GM10248 (cell line): ENCODE measurements around the gene PCNT.
"Not testable (repeated sequence)": the region's sequence is repeated elsewhere in the genome, so short reads cannot be mapped to it uniquely, and the experiment has no call there.

ENCODE experiments used
- CTCF ChIA-PET: fragments of 300-600 bp; sonication (Branson Sonifier 250); formaldehyde crosslinking; extraction: SDS; loops from one replicate; lab custom pipeline; 2021; ENCODE audit warnings: antibody characterized with exemption; lab: Yijun Ruan, JAX
- POLR2A ChIA-PET: fragments of 350-650 bp; sonication (Branson Sonifier 250); formaldehyde crosslinking; extraction: SDS; loops from one replicate; lab custom pipeline; 2020; ENCODE audit warnings: antibody characterized with exemption; lab: Yijun Ruan, JAX
- DNase-seq: peaks from one replicate; pipeline ENCODE4 v3.0.0; 2012; ENCODE audit errors: extremely low spot score
- TF ChIP-seq, protein P1 (sequence below): IDR thresholded peaks from 2 replicates; pipeline ENCODE4 v1.5.1; 2012; ENCODE audit warnings: mild to moderate bottlenecking, low read depth; ENCODE audit errors: extremely low read depth, missing control alignments, control extremely low read depth

The PCNT gene

DNA sequence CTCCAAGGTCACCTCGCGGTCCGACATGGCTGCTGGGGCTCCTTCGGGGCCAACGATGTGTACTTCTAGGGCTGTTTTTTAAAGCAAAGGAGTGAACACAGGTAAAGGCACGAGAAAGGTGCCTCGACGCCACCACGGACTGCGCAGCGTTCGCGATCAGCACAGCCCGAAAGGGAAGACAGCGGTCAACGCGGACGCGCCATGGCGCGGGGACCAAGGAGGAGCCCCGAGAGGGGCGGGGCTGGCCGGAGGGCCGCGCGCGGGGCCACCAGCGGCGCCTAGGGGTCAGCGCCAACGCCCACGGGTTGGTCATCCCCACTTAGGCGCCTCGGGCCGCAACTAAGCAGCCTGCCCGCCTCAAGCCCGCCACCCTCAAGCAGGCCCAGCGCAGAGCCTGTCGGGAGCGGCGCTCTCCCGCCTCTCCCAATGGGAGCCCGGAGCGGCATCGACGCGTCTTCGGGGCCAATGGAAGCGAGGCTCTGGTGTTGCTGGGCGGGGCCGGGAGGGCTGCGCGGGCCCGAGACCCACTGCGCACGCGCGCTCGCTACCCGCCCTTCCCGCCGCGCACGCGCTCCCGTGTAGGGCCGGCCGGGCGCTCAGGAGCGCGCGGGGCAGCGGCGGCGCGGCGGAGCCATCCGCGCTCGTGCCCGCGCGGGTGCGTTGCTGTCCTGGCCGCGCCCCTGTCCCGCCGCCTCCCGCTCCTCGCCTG, 134.5 kb downstream of the PCNT start, which contains the start of gene DIP2A:
DIP2A (plus strand) TSS at position 577 of the 709 bp plus-strand sequence. CDS start 241 bp downstream, outside the sequence.
- ChIA-PET CTCF (interaction anchor here (0.8 to 2.1 kb wide), 4 partner anchors 12 to 315 kb away, joined by 3 to 8 read pairs (median 4); no protein-coding TSS in a partner anchor), POLR2A (interaction anchor here (0.5 to 0.6 kb wide), 2 partner anchors 17 to 152 kb away, joined by 3 to 4 read pairs; no protein-coding TSS in a partner anchor)
- TF ChIP-seq, protein P1, sequence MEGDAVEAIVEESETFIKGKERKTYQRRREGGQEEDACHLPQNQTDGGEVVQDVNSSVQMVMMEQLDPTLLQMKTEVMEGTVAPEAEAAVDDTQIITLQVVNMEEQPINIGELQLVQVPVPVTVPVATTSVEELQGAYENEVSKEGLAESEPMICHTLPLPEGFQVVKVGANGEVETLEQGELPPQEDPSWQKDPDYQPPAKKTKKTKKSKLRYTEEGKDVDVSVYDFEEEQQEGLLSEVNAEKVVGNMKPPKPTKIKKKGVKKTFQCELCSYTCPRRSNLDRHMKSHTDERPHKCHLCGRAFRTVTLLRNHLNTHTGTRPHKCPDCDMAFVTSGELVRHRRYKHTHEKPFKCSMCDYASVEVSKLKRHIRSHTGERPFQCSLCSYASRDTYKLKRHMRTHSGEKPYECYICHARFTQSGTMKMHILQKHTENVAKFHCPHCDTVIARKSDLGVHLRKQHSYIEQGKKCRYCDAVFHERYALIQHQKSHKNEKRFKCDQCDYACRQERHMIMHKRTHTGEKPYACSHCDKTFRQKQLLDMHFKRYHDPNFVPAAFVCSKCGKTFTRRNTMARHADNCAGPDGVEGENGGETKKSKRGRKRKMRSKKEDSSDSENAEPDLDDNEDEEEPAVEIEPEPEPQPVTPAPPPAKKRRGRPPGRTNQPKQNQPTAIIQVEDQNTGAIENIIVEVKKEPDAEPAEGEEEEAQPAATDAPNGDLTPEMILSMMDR, result no peak
- peak; percentile 100 for DNase-seq

DNA sequence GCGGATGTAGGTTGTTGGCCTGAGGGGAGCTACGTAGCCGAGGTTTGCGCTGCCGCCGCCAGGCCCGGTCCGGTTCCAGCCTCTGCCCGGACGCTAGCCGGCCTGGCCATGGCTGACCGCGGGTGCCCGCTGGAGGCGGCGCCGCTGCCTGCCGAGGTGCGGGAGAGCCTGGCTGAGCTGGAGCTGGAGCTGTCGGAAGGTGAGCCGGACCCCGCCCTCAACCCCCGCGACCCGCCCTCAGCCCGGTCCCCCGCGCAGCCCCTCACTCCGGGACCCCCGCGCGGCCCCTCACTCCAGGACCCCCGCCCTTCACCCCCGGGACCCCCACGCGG, 135.0 kb downstream of the PCNT start:
- CTCF ChIA-PET, result interaction anchor here (2.1 kb wide), 1 partner anchor 316 kb away, joined by 8 read pairs; no protein-coding TSS in a partner anchor
- TF ChIP-seq, protein P1, result no peak
- POLR2A ChIA-PET, result interaction anchor here (0.5 kb wide), 1 partner anchor 153 kb away, joined by 4 read pairs; no protein-coding TSS in a partner anchor
- no peak for DNase-seq

DNA sequence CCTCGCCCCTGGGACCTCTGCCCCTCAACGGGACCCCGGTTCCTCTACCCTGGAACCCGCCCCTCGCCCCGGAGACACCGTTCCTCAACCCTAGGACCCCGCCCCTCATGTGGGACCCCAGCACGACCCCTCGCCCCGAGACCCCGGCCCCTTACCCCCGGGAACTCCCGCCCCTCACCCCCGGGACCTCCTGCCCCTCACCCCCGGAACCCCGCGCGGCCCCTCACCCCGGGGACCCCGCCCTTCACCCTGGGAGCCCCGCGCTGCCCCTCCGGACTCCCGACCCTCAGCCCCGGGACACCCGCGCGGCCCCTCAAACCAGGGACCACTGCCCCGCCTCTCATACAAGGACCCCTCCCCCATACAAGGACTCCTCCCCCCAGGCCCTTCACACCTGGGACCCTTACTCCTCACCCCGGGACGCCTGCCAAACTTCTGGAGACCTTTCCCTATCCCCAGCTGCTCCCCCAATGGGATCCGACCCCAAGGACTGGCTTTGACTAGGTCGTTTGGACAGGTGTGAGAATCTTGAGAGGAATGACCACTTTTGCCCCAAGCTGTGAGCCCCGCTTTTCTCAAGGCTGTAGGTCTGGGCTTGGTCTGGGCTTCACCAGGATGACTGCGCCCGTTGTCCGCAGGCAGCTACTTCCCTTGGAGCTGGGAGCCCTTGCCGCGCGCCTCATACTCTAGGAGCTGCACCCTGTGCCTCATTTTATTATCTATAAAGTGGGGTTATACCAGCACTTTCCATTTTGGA, 135.6 kb downstream of the PCNT start:
- TF ChIP-seq, protein P1, result no peak
- POLR2A ChIA-PET, result interaction anchor here (0.5 kb wide), 1 partner anchor 153 kb away, joined by 4 read pairs; no protein-coding TSS in a partner anchor
- no peak for DNase-seq
- CTCF ChIA-PET, result interaction anchor here (1.1 to 2.1 kb wide), 2 partner anchors 9 to 316 kb away, joined by 3 to 8 read pairs; no protein-coding TSS in a partner anchor

DNA sequence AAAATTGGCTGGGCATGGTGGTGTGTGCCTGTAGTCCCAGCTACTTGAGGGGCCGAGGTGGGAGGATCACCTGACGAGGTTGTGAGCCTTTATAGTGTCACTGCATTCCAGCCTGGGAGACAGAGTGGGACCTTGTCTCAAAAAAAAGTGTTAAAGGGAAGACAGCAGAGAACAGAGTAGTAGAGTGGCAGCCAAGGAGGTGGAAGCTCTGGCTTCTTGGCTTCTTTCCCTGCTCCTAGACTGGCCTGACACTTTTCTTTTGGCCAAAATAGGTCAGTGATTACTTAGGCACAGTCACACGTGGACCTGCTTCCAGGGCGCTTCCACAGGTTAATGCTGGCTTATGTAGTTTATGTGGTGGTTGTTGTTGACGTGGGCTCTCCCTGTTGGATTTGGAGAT, 138.0 kb downstream of the PCNT start:
- no peak for DNase-seq
- CTCF ChIA-PET, result interaction anchor here (1.3 kb wide), 2 partner anchors 10 to 19 kb away, joined by 3 to 4 read pairs; no protein-coding TSS in a partner anchor
- TF ChIP-seq, protein P1, result no peak
- POLR2A ChIA-PET, result no interaction called here

DNA sequence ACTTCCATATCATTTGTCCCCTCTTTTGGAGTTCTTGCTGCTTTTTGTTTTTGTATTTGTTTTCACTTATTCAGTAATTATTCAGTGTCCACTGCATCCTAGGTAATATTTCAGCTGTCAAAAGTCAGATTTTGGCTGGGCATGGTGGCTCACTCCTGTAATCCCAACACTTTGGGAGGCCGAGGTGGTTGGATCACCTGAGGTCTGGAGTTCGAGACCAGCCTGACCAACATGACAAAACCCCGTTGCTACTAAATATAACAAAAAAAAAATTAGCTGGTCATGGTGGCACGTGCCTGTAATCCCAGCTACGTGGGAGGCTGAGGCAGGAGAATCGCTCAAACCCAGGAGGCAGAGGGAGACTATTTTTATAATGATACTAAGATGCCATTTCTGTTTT, 141.2 kb downstream of the PCNT start:
- CTCF ChIA-PET, POLR2A ChIA-PET, DNase-seq: not testable (repeated sequence)

DNA sequence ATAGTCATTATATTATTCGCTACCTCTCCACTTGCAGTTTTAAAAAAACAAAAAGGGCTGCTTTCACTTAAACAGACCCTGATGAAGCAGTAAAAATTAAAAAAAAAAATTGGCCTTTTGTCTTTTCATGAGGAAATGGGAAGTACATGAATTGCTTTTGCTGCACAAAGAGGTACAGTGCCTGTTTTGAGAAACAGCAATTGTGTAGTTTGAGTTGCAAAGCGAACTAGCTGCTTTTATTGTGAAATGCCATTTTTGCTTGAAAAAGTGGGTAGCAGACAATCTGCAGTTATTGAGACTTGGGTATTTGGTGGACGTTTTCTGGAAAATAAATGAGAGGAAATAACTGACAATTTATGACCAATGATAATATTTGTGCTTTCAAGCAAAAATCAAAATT, 141.7 kb downstream of the PCNT start:
- TF ChIP-seq, protein P1, result no peak
- POLR2A ChIA-PET, result interaction anchor here (0.7 kb wide), 1 partner anchor 13 kb away, joined by 5 read pairs; no protein-coding TSS in a partner anchor
- DNase-seq, result no peak
- CTCF ChIA-PET, result interaction anchor here (0.9 kb wide), 1 partner anchor 15 kb away, joined by 4 read pairs; no protein-coding TSS in a partner anchor
